HEK293 (cell line): ENCODE results near the gene FTO.

Source experiments
- CTCF ChIA-PET: fragments of 350-600 bp; formaldehyde crosslinking; extraction: SDS; loops from one replicate; lab custom pipeline; 2021; ENCODE audit warnings: antibody characterized with exemption; lab: Yijun Ruan, JAX
- POLR2A ChIA-PET: fragments of 300-600 bp; formaldehyde crosslinking; extraction: SDS; loops from one replicate; lab custom pipeline; 2020; ENCODE audit warnings: antibody characterized with exemption, inconsistent platforms; lab: Yijun Ruan, JAX
- H3K27ac ChIP-seq: fragments of 200-500 bp; sonication (Bioruptor generic); 2 replicates; pipeline ENCODE4 v1.5.1; 2014; ENCODE audit warnings: low read depth, low read length, control low read depth, inconsistent platforms; ENCODE audit errors: extremely low read depth
- H3K36me3 ChIP-seq, 2 experiments: fragments of 200-500 bp in 1 of 2; sonication (Bioruptor generic) in 1 of 2; 1 replicate in 1 of 2; 2 replicates in 1 of 2; pipeline ENCODE4 v1.5.1; 2014 to 2017; ENCODE audit warnings: inconsistent platforms in 2 of 2, low read length in 2 of 2; ENCODE audit not compliant: control insufficient read depth in 2 of 2, insufficient read depth in 1 of 2
- H3K4me1 ChIP-seq: fragments of 200-500 bp; sonication (Bioruptor generic); 2 replicates; pipeline ENCODE4 v1.5.1; 2014; ENCODE audit warnings: mild to moderate bottlenecking, low read length, inconsistent platforms; ENCODE audit not compliant: control insufficient read depth, insufficient read depth
- H3K4me3 ChIP-seq: 2 replicates; pipeline ENCODE4 v1.5.1; 2011; ENCODE audit warnings: low read depth, mild to moderate bottlenecking, control low read depth, low read length, moderate library complexity
- H3K9me3 ChIP-seq: fragments of 200-500 bp; sonication (Bioruptor generic); 2 replicates; pipeline ENCODE4 v1.5.1; 2014; ENCODE audit warnings: low read depth, low read length, inconsistent platforms; ENCODE audit not compliant: control insufficient read depth, insufficient read depth
- AEBP2 ChIP-seq: fragments of 450-650 bp; formaldehyde crosslinking; IDR thresholded peaks from 2 replicates; pipeline ENCODE4 v1.5.1; 2016; ENCODE audit warnings: missing biosample characterization, missing genetic modification characterization, borderline replicate concordance
- BCL11A ChIP-seq: fragments of 450-650 bp; formaldehyde crosslinking; IDR thresholded peaks from 2 replicates; pipeline ENCODE4 v1.5.1; 2016; ENCODE audit warnings: low read depth, missing biosample characterization, missing genetic modification characterization
- EGR2 ChIP-seq: fragments of 450-650 bp; formaldehyde crosslinking; IDR thresholded peaks from 2 replicates; pipeline ENCODE4 v1.5.1; 2016; ENCODE audit warnings: low read depth, missing biosample characterization, missing genetic modification characterization
- KLF8 ChIP-seq: fragments of 450-650 bp; formaldehyde crosslinking; IDR thresholded peaks from 2 replicates; pipeline ENCODE4 v1.5.1; 2016; ENCODE audit warnings: missing biosample characterization, missing genetic modification characterization
- MYNN ChIP-seq: fragments of 450-650 bp; formaldehyde crosslinking; IDR thresholded peaks from 2 replicates; pipeline ENCODE4 v1.5.1; 2016; ENCODE audit warnings: missing biosample characterization, missing genetic modification characterization, borderline replicate concordance
- OSR2 ChIP-seq: fragments of 450-650 bp; formaldehyde crosslinking; IDR thresholded peaks from 2 replicates; pipeline ENCODE4 v1.5.1; 2016; ENCODE audit warnings: missing biosample characterization, missing genetic modification characterization
- REPIN1 ChIP-seq: fragments of 450-650 bp; formaldehyde crosslinking; IDR thresholded peaks from 2 replicates; pipeline ENCODE4 v1.5.1; 2017; ENCODE audit warnings: missing biosample characterization, missing genetic modification characterization, low read depth
- REST ChIP-seq: fragments of 450-650 bp; formaldehyde crosslinking; IDR thresholded peaks from 2 replicates; pipeline ENCODE4 v1.5.1; 2016; ENCODE audit warnings: missing biosample characterization, missing genetic modification characterization
- ZBTB21 ChIP-seq: fragments of 450-650 bp; formaldehyde crosslinking; IDR thresholded peaks from 2 replicates; pipeline ENCODE4 v1.5.1; 2017; ENCODE audit warnings: missing biosample characterization, missing genetic modification characterization
- ZBTB48 ChIP-seq: fragments of 450-650 bp; formaldehyde crosslinking; IDR thresholded peaks from 2 replicates; pipeline ENCODE4 v1.5.1; 2016; ENCODE audit warnings: missing biosample characterization, missing genetic modification characterization
- ZBTB8A ChIP-seq: fragments of 450-650 bp; formaldehyde crosslinking; IDR thresholded peaks from 2 replicates; pipeline ENCODE4 v1.5.1; 2016; ENCODE audit warnings: missing biosample characterization, missing genetic modification characterization
- ZEB2 ChIP-seq: fragments of 450-650 bp; formaldehyde crosslinking; IDR thresholded peaks from 2 replicates; pipeline ENCODE4 v1.5.1; 2016; ENCODE audit warnings: missing biosample characterization, missing genetic modification characterization
- ZNF114 ChIP-seq: fragments of 450-650 bp; formaldehyde crosslinking; IDR thresholded peaks from 2 replicates; pipeline ENCODE4 v1.5.0; 2017; ENCODE audit warnings: missing biosample characterization, missing genetic modification characterization
- ZNF138 ChIP-seq: fragments of 450-650 bp; formaldehyde crosslinking; IDR thresholded peaks from 2 replicates; pipeline ENCODE4 v1.5.1; 2016; ENCODE audit warnings: missing biosample characterization, missing genetic modification characterization, borderline replicate concordance
- ZNF239 ChIP-seq: fragments of 450-650 bp; formaldehyde crosslinking; IDR thresholded peaks from 2 replicates; pipeline ENCODE4 v1.5.1; 2016; ENCODE audit warnings: missing biosample characterization, missing genetic modification characterization
- ZNF248 ChIP-seq: fragments of 450-650 bp; formaldehyde crosslinking; IDR thresholded peaks from 2 replicates; pipeline ENCODE4 v1.5.1; 2017; ENCODE audit warnings: missing biosample characterization, missing genetic modification characterization
- ZNF266 ChIP-seq: fragments of 450-650 bp; formaldehyde crosslinking; IDR thresholded peaks from 2 replicates; pipeline ENCODE4 v1.5.1; 2016; ENCODE audit warnings: missing biosample characterization, missing genetic modification characterization, low read depth
- ZNF341 ChIP-seq: fragments of 450-650 bp; formaldehyde crosslinking; IDR thresholded peaks from 2 replicates; pipeline ENCODE4; 2016; ENCODE audit warnings: low read depth, missing biosample characterization, missing genetic modification characterization
- ZNF433 ChIP-seq: fragments of 450-650 bp; formaldehyde crosslinking; IDR thresholded peaks from 2 replicates; pipeline ENCODE4 v1.5.1; 2016; ENCODE audit warnings: missing biosample characterization, missing genetic modification characterization, low read depth
- ZNF513 ChIP-seq: fragments of 450-650 bp; IDR thresholded peaks from 2 replicates; pipeline ENCODE4 v1.5.1; 2018; ENCODE audit warnings: missing biosample characterization, missing genetic modification characterization
- ZNF514 ChIP-seq: fragments of 450-650 bp; formaldehyde crosslinking; IDR thresholded peaks from 2 replicates; pipeline ENCODE4 v1.5.1; 2016; ENCODE audit warnings: missing biosample characterization, missing genetic modification characterization
- ZNF544 ChIP-seq: fragments of 450-650 bp; formaldehyde crosslinking; IDR thresholded peaks from 2 replicates; pipeline ENCODE4 v1.5.0; 2017; ENCODE audit warnings: missing biosample characterization, missing genetic modification characterization
- ZNF555 ChIP-seq: fragments of 450-650 bp; formaldehyde crosslinking; conservative IDR thresholded peaks from 2 replicates; pipeline ENCODE4 v1.5.1; 2017; ENCODE audit warnings: missing biosample characterization, mild to moderate bottlenecking, missing genetic modification characterization, inconsistent platforms
- ZNF624 ChIP-seq: fragments of 450-650 bp; formaldehyde crosslinking; IDR thresholded peaks from 2 replicates; pipeline ENCODE4 v1.5.1; 2017; ENCODE audit warnings: missing biosample characterization, missing genetic modification characterization
- ZNF626 ChIP-seq: fragments of 450-650 bp; sonication (Bioruptor Pico); formaldehyde crosslinking; IDR thresholded peaks from 2 replicates; pipeline ENCODE4 v1.5.1; 2018; ENCODE audit warnings: missing biosample characterization, missing genetic modification characterization, inconsistent platforms
- ZNF629 ChIP-seq: fragments of 450-650 bp; formaldehyde crosslinking; IDR thresholded peaks from 2 replicates; pipeline ENCODE4 v1.5.1; 2017; ENCODE audit warnings: missing biosample characterization, missing genetic modification characterization
- ZNF707 ChIP-seq: fragments of 450-650 bp; formaldehyde crosslinking; IDR thresholded peaks from 2 replicates; pipeline ENCODE4 v1.5.1; 2016; ENCODE audit warnings: missing biosample characterization, missing genetic modification characterization
- ZNF777 ChIP-seq: fragments of 450-650 bp; formaldehyde crosslinking; IDR thresholded peaks from 2 replicates; pipeline ENCODE4 v1.5.1; 2017; ENCODE audit warnings: missing biosample characterization, missing genetic modification characterization, borderline replicate concordance
- TF ChIP-seq, protein P1 (sequence below): IDR thresholded peaks from 2 replicates; pipeline ENCODE4 v1.6.1; 2011; ENCODE audit warnings: mild to moderate bottlenecking, low read depth, low read length, borderline replicate concordance
- TF ChIP-seq, protein P2 (sequence below): sonication (generic); formaldehyde crosslinking; IDR thresholded peaks from 2 replicates; pipeline ENCODE4 v1.8.1; 2022; ENCODE audit warnings: mild to moderate bottlenecking, moderate library complexity, missing genetic modification reagents

Gene FTO

DNA sequence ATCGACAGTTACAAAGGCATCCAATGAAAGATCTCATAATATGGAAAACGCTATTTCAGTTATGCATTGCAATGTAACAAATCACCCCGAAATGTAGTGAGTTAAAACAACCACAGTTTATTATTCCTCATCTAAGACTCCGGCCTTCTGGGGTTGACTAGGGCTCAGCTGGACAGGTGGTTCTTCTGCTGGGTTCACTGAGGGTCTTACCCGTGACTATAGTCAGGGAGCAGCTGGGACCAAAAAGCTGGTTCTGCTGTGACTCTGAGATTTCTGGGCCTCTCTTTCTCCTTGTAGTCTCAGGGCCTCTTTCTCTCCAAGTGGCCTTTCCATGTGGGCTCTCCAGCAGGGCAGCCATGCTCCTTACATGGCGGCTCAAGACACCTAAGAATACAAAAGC is 386.6 kb downstream of the FTO start:
- Histone ChIP-seq H3K27ac (no peak overlapping the region), H3K36me3 (no peaks in the 10 kb centered on the region), H3K4me1 (no peaks in the 10 kb centered on the region), H3K4me3 (no peak overlapping the region), H3K9me3 (no peaks in the 10 kb centered on the region)
- TF ChIP-seq ZEB2 (tag by site-specific recombination) (no peak), ZNF513 (tag by site-specific recombination) (no peak), MYNN (no peak), ZNF777 (tag by site-specific recombination) (no peak), ZNF544 (tag by site-specific recombination) (no peak), ZNF239 (tag by site-specific recombination) (no peak), AEBP2 (tag by site-specific recombination) (no peak), KLF8 (tag by site-specific recombination) (no peak), ZNF514 (tag by site-specific recombination) (no peak), REPIN1 (tag by site-specific recombination) (no peak), ZNF248 (tag by site-specific recombination) (no peak), ZNF626 (tag by site-specific recombination) (no peak), OSR2 (tag by site-specific recombination) (no peak), ZNF266 (tag by site-specific recombination) (no peak), ZNF555 (tag by site-specific recombination) (no peak), ZBTB8A (no peak)
- TF ChIP-seq, protein P1, sequence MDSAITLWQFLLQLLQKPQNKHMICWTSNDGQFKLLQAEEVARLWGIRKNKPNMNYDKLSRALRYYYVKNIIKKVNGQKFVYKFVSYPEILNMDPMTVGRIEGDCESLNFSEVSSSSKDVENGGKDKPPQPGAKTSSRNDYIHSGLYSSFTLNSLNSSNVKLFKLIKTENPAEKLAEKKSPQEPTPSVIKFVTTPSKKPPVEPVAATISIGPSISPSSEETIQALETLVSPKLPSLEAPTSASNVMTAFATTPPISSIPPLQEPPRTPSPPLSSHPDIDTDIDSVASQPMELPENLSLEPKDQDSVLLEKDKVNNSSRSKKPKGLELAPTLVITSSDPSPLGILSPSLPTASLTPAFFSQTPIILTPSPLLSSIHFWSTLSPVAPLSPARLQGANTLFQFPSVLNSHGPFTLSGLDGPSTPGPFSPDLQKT = no peak
- TF ChIP-seq, protein P2, sequence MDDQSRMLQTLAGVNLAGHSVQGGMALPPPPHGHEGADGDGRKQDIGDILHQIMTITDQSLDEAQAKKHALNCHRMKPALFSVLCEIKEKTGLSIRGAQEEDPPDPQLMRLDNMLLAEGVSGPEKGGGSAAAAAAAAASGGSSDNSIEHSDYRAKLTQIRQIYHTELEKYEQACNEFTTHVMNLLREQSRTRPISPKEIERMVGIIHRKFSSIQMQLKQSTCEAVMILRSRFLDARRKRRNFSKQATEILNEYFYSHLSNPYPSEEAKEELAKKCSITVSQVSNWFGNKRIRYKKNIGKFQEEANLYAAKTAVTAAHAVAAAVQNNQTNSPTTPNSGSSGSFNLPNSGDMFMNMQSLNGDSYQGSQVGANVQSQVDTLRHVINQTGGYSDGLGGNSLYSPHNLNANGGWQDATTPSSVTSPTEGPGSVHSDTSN (CRISPR knock-in tag) = no peak
- ChIA-PET CTCF (no interaction called here), POLR2A (no interaction called here)

DNA sequence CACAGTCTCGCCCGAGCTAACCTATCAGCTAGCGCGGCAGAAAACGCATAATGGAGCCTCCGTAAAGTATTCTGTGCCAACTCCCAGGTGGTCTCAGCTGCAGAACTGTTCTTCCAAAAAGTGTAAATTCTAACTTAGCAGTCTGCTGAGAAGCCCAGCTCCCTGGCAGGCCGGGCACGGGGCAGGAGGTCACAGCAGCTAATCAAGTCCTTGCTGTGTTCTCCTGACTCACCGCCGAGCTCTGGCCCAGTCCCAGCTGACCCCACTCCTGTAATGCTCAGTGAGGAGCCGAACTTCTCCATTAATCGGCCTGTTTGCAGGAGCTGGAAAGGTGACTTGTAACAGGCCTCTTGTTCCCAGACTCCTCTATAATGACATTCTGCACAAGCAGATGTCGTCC is 389.3 kb downstream of the FTO start:
- ChIA-PET POLR2A (no interaction called here), CTCF (no interaction called here)
- no peaks in the 10 kb centered on the region for H3K36me3 ChIP-seq
- no peak overlapping the region for H3K4me3 ChIP-seq
- H3K27ac ChIP-seq = no peak overlapping the region
- no peaks in the 10 kb centered on the region for H3K4me1 ChIP-seq
- no peaks in the 10 kb centered on the region for H3K9me3 ChIP-seq
- TF ChIP-seq ZBTB21 (tag by site-specific recombination) = no peak
- no peak for TF ChIP-seq ZNF341
- no peak for TF ChIP-seq ZNF624
- TF ChIP-seq BCL11A (tag by site-specific recombination) = no peak
- no peak for TF ChIP-seq ZNF707 (tag by site-specific recombination)
- no peak for TF ChIP-seq EGR2 (tag by site-specific recombination)
- TF ChIP-seq ZNF114 (tag by site-specific recombination) = no peak
- TF ChIP-seq ZNF433 (tag by site-specific recombination) = no peak
- no peak for TF ChIP-seq ZNF629 (tag by site-specific recombination)
- no peak for TF ChIP-seq ZNF138 (tag by site-specific recombination)
- TF ChIP-seq REST (tag by site-specific recombination) = no peak
- TF ChIP-seq ZBTB48 (tag by site-specific recombination) = no peak
